HepG2 (cell line): ENCODE data around the gene SCAI. TPM values are rescaled to one million over a fixed set of nuclear protein-coding genes. Genes with fewer than 3 reads are reported as not detected.
A peak's percentile ranks its signal among the peaks of the same experiment; 100 is the strongest.

Source experiments
- ATAC-seq: fragments of 200-7000 bp; cut with Tn5 transposase; 3 replicates; pipeline ENCODE4 v1.9.1; 2020; ENCODE audit warnings: mild to moderate bottlenecking, moderate library complexity
- BruUV-seq: library from RNA; stranded (reverse); fragments of 400-500 nt; replicated peaks from 2 replicates; lab custom pipeline; 2021; lab: Mats Ljungman, UMichigan
- CTCF ChIA-PET: fragments of 300-600 bp; formaldehyde crosslinking; extraction: SDS; loops from one replicate; lab custom pipeline; 2021; ENCODE audit warnings: low total read pairs, inconsistent platforms, low intra/inter-chr PET ratio; lab: Yijun Ruan, JAX
- POLR2A ChIA-PET: fragments of 350-600 bp; sonication (Branson Sonifier 250); formaldehyde crosslinking; loops from one replicate; lab custom pipeline; 2020; ENCODE audit warnings: antibody characterized with exemption, inconsistent platforms; lab: Yijun Ruan, JAX
- DNase-seq: peaks from one replicate; pipeline ENCODE4 v3.0.0-alpha.2; 2015; ENCODE audit warnings: low spot score
- FAIRE-seq: peaks from 3 replicates; lab custom pipeline; 2011; peaks lifted over from hg19 to GRCh38; lab: Jason Lieb, UNC
- H2AFZ ChIP-seq: one replicate; pipeline ENCODE4 v1.6.1; 2011; ENCODE audit warnings: low read length, inconsistent platforms
- H3K27ac ChIP-seq: fragments of 300-600 bp; 3 replicates; pipeline ENCODE4 v1.8.0; 2011; ENCODE audit warnings: mixed run types, mild to moderate bottlenecking, mixed read lengths, low read length, inconsistent platforms; ENCODE audit not compliant: insufficient read depth; ENCODE audit errors: extremely low read length
- H3K27me3 ChIP-seq, 2 experiments: fragments of 200-600 bp in 1 of 2; 2 replicates in 1 of 2; 3 replicates in 1 of 2; pipeline versions ENCODE4 v1.6.0 to v1.8.0; 2011; ENCODE audit warnings: low read length in 2 of 2, mild to moderate bottlenecking in 2 of 2, moderate library complexity in 2 of 2, inconsistent platforms in 1 of 2; ENCODE audit not compliant: insufficient read depth in 2 of 2, control insufficient read depth in 1 of 2
- H3K36me3 ChIP-seq, 2 experiments: fragments of 200-600 bp in 1 of 2; replicated peaks in 1 of 2; 2 replicates in 1 of 2; 3 replicates in 1 of 2; pipeline versions ENCODE4 v1.5.1 to v1.8.0; 2011; ENCODE audit warnings: low read length in 2 of 2, inconsistent platforms in 1 of 2; ENCODE audit not compliant: insufficient read depth in 2 of 2, control insufficient read depth in 1 of 2
- H3K4me1 ChIP-seq: 2 replicates; pipeline ENCODE4 v1.5.1; 2012; ENCODE audit warnings: low read length, inconsistent platforms; ENCODE audit not compliant: insufficient read depth
- H3K4me2 ChIP-seq: 2 replicates; pipeline ENCODE4 v1.6.0; 2011; ENCODE audit warnings: low read depth, low read length, inconsistent platforms
- H3K4me3 ChIP-seq, 3 experiments: fragments of 200-600 bp in 1 of 3; sonication (generic), shearing (Covaris generic) in 1 of 3; replicated peaks in 1 of 3; 2 replicates each; pipeline ENCODE4 v1.5.1; 2011 to 2016; ENCODE audit warnings: low read length in 3 of 3, inconsistent platforms in 2 of 3, low read depth in 2 of 3, mild to moderate bottlenecking in 2 of 3, control low read depth in 1 of 3, mixed read lengths in 1 of 3; ENCODE audit not compliant: insufficient read depth in 1 of 3
- H3K79me2 ChIP-seq: one replicate; pipeline ENCODE4 v1.6.1; 2011; ENCODE audit warnings: low read length, inconsistent platforms; ENCODE audit not compliant: insufficient read depth
- H3K9ac ChIP-seq: 2 replicates; pipeline ENCODE4 v1.6.0; 2011; ENCODE audit warnings: mild to moderate bottlenecking, low read depth, low read length, inconsistent platforms; ENCODE audit not compliant: insufficient read depth
- H3K9me3 ChIP-seq: 2 replicates; pipeline ENCODE4 v1.5.1; 2012; ENCODE audit warnings: mild to moderate bottlenecking, low read length
- H4K20me1 ChIP-seq: 2 replicates; pipeline ENCODE4 v1.6.0; 2011; ENCODE audit warnings: inconsistent platforms, mild to moderate bottlenecking, low read length, moderate library complexity; ENCODE audit not compliant: insufficient read depth
- CERS6 ChIP-seq: sonication (generic); formaldehyde crosslinking; IDR thresholded peaks from 2 replicates; pipeline ENCODE4 v1.5.0; 2020; ENCODE audit warnings: missing genetic modification reagents
- IRF9 ChIP-seq: sonication (generic); formaldehyde crosslinking; IDR thresholded peaks from 2 replicates; pipeline ENCODE4 v1.8.0; 2022; ENCODE audit warnings: missing genetic modification reagents, mild to moderate bottlenecking, borderline replicate concordance
- NCOR1 ChIP-seq: fragments of 200-600 bp; sonication (generic); IDR thresholded peaks from 2 replicates; pipeline ENCODE4 v1.7.0; 2017; ENCODE audit warnings: antibody characterized with exemption, low read length, borderline replicate concordance
- TAF15 ChIP-seq: fragments of 200-400 bp; formaldehyde crosslinking; IDR thresholded peaks from one replicate; pipeline ENCODE4 v1.6.1; 2018; ENCODE audit warnings: mild to moderate bottlenecking, low read depth, low read length; ENCODE audit not compliant: poor library complexity, severe bottlenecking
- TGIF2 ChIP-seq: IDR thresholded peaks from 2 replicates; pipeline ENCODE4 v1.6.1; 2016; ENCODE audit warnings: control low read depth, missing compliant biosample characterization
- ZNF121 ChIP-seq: sonication (generic); formaldehyde crosslinking; IDR thresholded peaks from 2 replicates; pipeline ENCODE4 v1.5.0; 2020; ENCODE audit warnings: mild to moderate bottlenecking, missing genetic modification reagents
- ZNF18 ChIP-seq: sonication (generic); formaldehyde crosslinking; IDR thresholded peaks from 2 replicates; pipeline ENCODE4 v1.8.0; 2022; ENCODE audit warnings: mild to moderate bottlenecking, missing genetic modification reagents; ENCODE audit not compliant: insufficient replicate concordance
- ZNF205 ChIP-seq: IDR thresholded peaks from 2 replicates; pipeline ENCODE4 v1.6.1; 2018; ENCODE audit warnings: missing biosample characterization, missing genetic modification reagents
- ZNF234 ChIP-seq: sonication (generic); formaldehyde crosslinking; conservative IDR thresholded peaks from 2 replicates; pipeline ENCODE4 v1.5.1; 2020; ENCODE audit warnings: mild to moderate bottlenecking, missing genetic modification reagents
- ZNF260 ChIP-seq: sonication (generic); formaldehyde crosslinking; IDR thresholded peaks from 2 replicates; pipeline ENCODE4 v1.4.0; 2020; ENCODE audit warnings: missing genetic modification reagents, low read depth, mild to moderate bottlenecking, borderline replicate concordance
- ZNF362 ChIP-seq: sonication (generic); formaldehyde crosslinking; IDR thresholded peaks from 2 replicates; pipeline ENCODE4 v1.4.0; 2020; ENCODE audit warnings: missing genetic modification reagents, mild to moderate bottlenecking, borderline replicate concordance
- ZNF615 ChIP-seq: sonication (generic); formaldehyde crosslinking; IDR thresholded peaks from 2 replicates; pipeline ENCODE4 v1.5.0; 2020; ENCODE audit warnings: mild to moderate bottlenecking, missing genetic modification reagents, borderline replicate concordance
- ZNF737 ChIP-seq: sonication (generic); formaldehyde crosslinking; IDR thresholded peaks from 2 replicates; pipeline ENCODE4 v1.5.0; 2020; ENCODE audit warnings: missing genetic modification reagents, mild to moderate bottlenecking, borderline replicate concordance
- ZNF740 ChIP-seq: sonication (generic); formaldehyde crosslinking; IDR thresholded peaks from 2 replicates; pipeline ENCODE4 v1.4.0; 2020; ENCODE audit warnings: missing genetic modification reagents
- ZNF761 ChIP-seq: sonication (generic); formaldehyde crosslinking; conservative IDR thresholded peaks from 2 replicates; pipeline ENCODE4 v1.4.0; 2020; ENCODE audit warnings: mild to moderate bottlenecking, missing genetic modification reagents
- ZNF766 ChIP-seq: sonication (generic); formaldehyde crosslinking; IDR thresholded peaks from 2 replicates; pipeline ENCODE4 v1.5.0; 2020; ENCODE audit warnings: missing genetic modification reagents, borderline replicate concordance
- WGBS: methylation state at CpG from one replicate; pipeline ENCODE4 v1.1.6; 2017; ENCODE audit warnings: low lambda C conversion rate; 5-methylcytosine and 5-hydroxymethylcytosine counted together
- in situ Hi-C: cut with HindIII; loops from 2 replicates; pipeline ENCODE4 v1.10.0; 2017; ENCODE audit warnings: low pct_unique_long_range_greater_than_20kb; ENCODE audit not compliant: extremely low pct_ligation_motif_present
- intact Hi-C: fragments of 100-400 bp; cut with micrococcal nuclease; formaldehyde crosslinking; loops from one replicate; pipeline ENCODE4 v1.10.0; 2022; ENCODE audit not compliant: unreplicated experiment
- polyA plus RNA-seq, 8 experiments: library from polyadenylated mRNA; depleted of rRNA in 3 of 8; stranded (reverse) in 7 of 8; unstranded in 1 of 8; fragments of >200 nt; fragmentation: Illumina TruSeq in 4 of 8; extraction: Trizol in 4 of 8; gene quantifications; 2 replicates each; pipeline versions ENCODE4 v1.2.1 to v1.2.3, GENCODE V29; 2011 to 2016; ENCODE audit warnings: low read depth in 4 of 8, missing spikeins in 1 of 8, mixed read lengths in 1 of 8; ENCODE audit not compliant: insufficient read depth in 1 of 8
- total RNA-seq, 5 experiments: library from RNA; depleted of rRNA; stranded (reverse); fragments of >200 nt; fragmentation: Illumina TruSeq; extraction: Trizol; gene quantifications; 2 replicates each; pipeline ENCODE4 v1.2.3, GENCODE V29; 2016; ENCODE audit warnings: low read depth in 1 of 5

SCAI gene
- total and polyA plus RNA-seq, 2 of the 13 experiments (the other 11 are each of a cell fraction or from before 2014, with no cell fraction given) = 4.4 to 8.4 TPM

- no peak for TF ChIP-seq ZNF260
- 0 out of 2 replicates have a peak, but pooled peaks have one; percentile 24 for TF ChIP-seq ZNF205 (CRISPR knock-in tag)
- no peak for TF ChIP-seq ZNF615 (CRISPR knock-in tag)
- no peak for TF ChIP-seq TGIF2
Measured at GRCh38 chr9:125190361-125190801, 47.1 kb upstream of the SCAI start (continued).

GRCh38 chr9:125189361-125190289 lies 46.3 kb upstream of the SCAI start, which contains the start of gene PPP6C:
TSS of gene PPP6C (minus strand) at chr9:125189803. CDS start at chr9:125189718, 85 bp downstream.
- H3K9ac ChIP-seq = peak within 1 kb of the TSS; percentile 98
- peak within 1 kb of the TSS; percentile 90 for H3K27ac ChIP-seq
- H4K20me1 ChIP-seq = no peaks in the 10 kb centered on the region
- POLR2A ChIA-PET = interaction anchor here (0.8 to 3.2 kb wide), 3 partner anchors 10 to 72 kb away, joined by 3 to 29 read pairs (median 11); partner anchors contain the start of genes GAPVD1, HSPA5 and RABEPK
- peak within 1 kb of the TSS; percentile 91 to 100 (median 98) for H3K4me3 ChIP-seq
- H3K36me3 ChIP-seq = no peaks in the 10 kb centered on the region
- H2AFZ ChIP-seq = peak within 1 kb of the TSS; percentile 86
- intact Hi-C loops = no loop called here
- 0% methylated on average over 11 of the region's 82 CpGs for WGBS
- in situ Hi-C loops = no loop called here
- peak; percentile 91 for DNase-seq
- BruUV-seq = no TSS peak
- FAIRE-seq = no peak
- peaks cover 41% of the 10 kb centered on the region for H3K79me2 ChIP-seq
- H3K4me2 ChIP-seq = peak within 1 kb of the TSS; percentile 86
- H3K4me1 ChIP-seq = peaks cover 50% of the 10 kb centered on the region
- H3K27me3 ChIP-seq = no peaks in the 10 kb centered on the region; a peak in 1 of 5 replicates
- CTCF ChIA-PET = no interaction called here
- no peaks in the 10 kb centered on the region for H3K9me3 ChIP-seq
- peak; percentile 97 for ATAC-seq
- TF ChIP-seq TAF15 (no peak), CERS6 (CRISPR knock-in tag) (no peak), ZNF18 (no peak), ZNF362 (no peak), NCOR1 (no peak), ZNF766 (CRISPR knock-in tag) (no peak), ZNF761 (CRISPR knock-in tag) (peak; percentile 45; the same call in 1 of the 2 replicates), ZNF737 (CRISPR knock-in tag) (no peak; the same call in 1 of the 2 replicates), IRF9 (CRISPR knock-in tag) (no peak), ZNF234 (CRISPR knock-in tag) (no peak), ZNF121 (CRISPR knock-in tag) (no peak), ZNF740 (no peak)
